Body of pancreas (tissue), 4 donors: Measurements from ENCODE around the gene UNC5A. TPM values are rescaled to one million over a fixed set of nuclear protein-coding genes. Genes with fewer than 3 reads are reported as not detected.

Source experiments
- ATAC-seq: fragments of 150-250 bp; one replicate; pipeline ENCODE4 v1.9.1; 2016
- DNase-seq, 4 donors: peaks; one replicate each; pipeline ENCODE4 v3.0.0-alpha.2; 2019
- H3K27ac ChIP-seq, 4 donors: fragments of 200-600 bp; sonication (generic); 1 replicate in 3 of 4; 2 replicates in 1 of 4; pipeline versions ENCODE4 v1.5.1 to v1.6.1; 2016 to 2019; ENCODE audit warnings: mild to moderate bottlenecking in 1 of 4, mixed read lengths in 1 of 4, moderate library complexity in 1 of 4
- H3K27me3 ChIP-seq, 2 donors: fragments of 200-600 bp; sonication (generic); one replicate each; pipeline ENCODE4 v1.6.0; 2016; ENCODE audit warnings: mild to moderate bottlenecking in 1 of 2
- H3K36me3 ChIP-seq, 2 donors: fragments of 200-600 bp; sonication (generic); replicated peaks in 1 of 2; 2 replicates each; pipeline ENCODE4 v1.5.1; 2016; ENCODE audit warnings: low read depth in 2 of 2; ENCODE audit not compliant: insufficient read depth in 1 of 2
- H3K4me1 ChIP-seq: fragments of 200-600 bp; sonication (generic); one replicate; pipeline ENCODE4 v1.6.0; 2016
- H3K4me3 ChIP-seq, 2 donors: fragments of 200-600 bp; sonication (generic); 1 replicate in 1 of 2; 2 replicates in 1 of 2; pipeline ENCODE4 v1.5.1; 2016 to 2019
- H3K9me3 ChIP-seq, 3 donors: fragments of 200-600 bp; sonication (generic); 1 replicate in 2 of 3; 2 replicates in 1 of 3; pipeline ENCODE4 v1.5.1; 2016
- CTCF ChIP-seq, 7 experiments: fragments of 450-650 bp in 4 of 7; fragments of 200-600 bp in 3 of 7; sonication (generic) in 3 of 7; IDR thresholded peaks; one replicate each; pipeline ENCODE4 v1.5.1; 2016 to 2019; ENCODE audit warnings: antibody characterized with exemption in 7 of 7
- POLR2A ChIP-seq, 3 donors: fragments of 450-650 bp; IDR thresholded peaks; one replicate each; pipeline ENCODE4 v1.6.1; 2016; ENCODE audit warnings: antibody characterized with exemption in 3 of 3, mild to moderate bottlenecking in 2 of 3
- WGBS, 2 donors: methylation state at CpG; one replicate each; pipeline ENCODE4 v1.1.5; 2017; 5-methylcytosine and 5-hydroxymethylcytosine counted together
- intact Hi-C: fragments of 100-400 bp; cut with DNase I; formaldehyde crosslinking; loops from one replicate; pipeline ENCODE4 v1.15.1; 2023
- total RNA-seq, 2 donors: library from RNA; depleted of rRNA; stranded (reverse); fragments of >200 nt; gene quantifications; one replicate each; pipeline ENCODE4 v1.1.0, GENCODE V29; 2016

UNC5A gene
- total RNA-seq, 2 donors from 2014 or later: 0.52 to 0.66 TPM

- intact Hi-C loops: no loop called here
- 70 to 71% methylated on average over 16 to 33 of the region's 33 CpGs for WGBS, 2 donors
- H3K36me3 ChIP-seq: no peaks in the 10 kb centered on the region
- ATAC-seq (no peak), DNase-seq (no peak)
- H3K4me3 ChIP-seq: no peak overlapping the region
- TF ChIP-seq CTCF (IDR thresholded peaks at IDR 0.05) (no peak), POLR2A (IDR thresholded peaks at IDR 0.05) (no peak)
- no peaks in the 10 kb centered on the region for H3K9me3 ChIP-seq
- H3K27me3 ChIP-seq: peaks cover 0 to 9% of the 10 kb centered on the region in 2 donors
- H3K4me1 ChIP-seq: no peaks in the 10 kb centered on the region
- H3K27ac ChIP-seq: no peak overlapping the region
These were observed 12.1 kb upstream of the UNC5A start for GRCh38 chr5:176798086-176798876.

- 75 to 84% methylated on average over 5 to 12 of the region's 12 CpGs for WGBS, 2 donors
- intact Hi-C loops: no loop called here
- ATAC-seq (no peak), DNase-seq (no peak)
- H3K4me1 ChIP-seq: no peaks in the 10 kb centered on the region
- no peaks in the 10 kb centered on the region for H3K9me3 ChIP-seq
- TF ChIP-seq CTCF (IDR thresholded peaks at IDR 0.05): no peak
- TF ChIP-seq POLR2A (IDR thresholded peaks at IDR 0.05): no peak
- peaks cover 0 to 9% of the 10 kb centered on the region in 2 donors for H3K27me3 ChIP-seq
- no peak overlapping the region for H3K4me3 ChIP-seq
- H3K27ac ChIP-seq: no peak overlapping the region
- H3K36me3 ChIP-seq: no peaks in the 10 kb centered on the region
These were observed 11.4 kb upstream of the UNC5A start for GRCh38 chr5:176798949-176799348.

- H3K9me3 ChIP-seq: no peaks in the 10 kb centered on the region
- no peaks in the 10 kb centered on the region for H3K4me1 ChIP-seq
- no peak overlapping the region for H3K27ac ChIP-seq
- WGBS, 2 donors: 69% methylated on average over 12 of the region's 12 CpGs
- no peak for DNase-seq
- TF ChIP-seq POLR2A (IDR thresholded peaks at IDR 0.05) (no peak), CTCF (IDR thresholded peaks at IDR 0.05) (no peak)
- intact Hi-C loops: no loop called here
- H3K27me3 ChIP-seq: peaks cover 0 to 9% of the 10 kb centered on the region in 2 donors
- ATAC-seq: no peak
- no peaks in the 10 kb centered on the region for H3K36me3 ChIP-seq
- H3K4me3 ChIP-seq: no peak overlapping the region
These were observed 10.9 kb upstream of the UNC5A start for GRCh38 chr5:176799488-176799887.

DNA sequence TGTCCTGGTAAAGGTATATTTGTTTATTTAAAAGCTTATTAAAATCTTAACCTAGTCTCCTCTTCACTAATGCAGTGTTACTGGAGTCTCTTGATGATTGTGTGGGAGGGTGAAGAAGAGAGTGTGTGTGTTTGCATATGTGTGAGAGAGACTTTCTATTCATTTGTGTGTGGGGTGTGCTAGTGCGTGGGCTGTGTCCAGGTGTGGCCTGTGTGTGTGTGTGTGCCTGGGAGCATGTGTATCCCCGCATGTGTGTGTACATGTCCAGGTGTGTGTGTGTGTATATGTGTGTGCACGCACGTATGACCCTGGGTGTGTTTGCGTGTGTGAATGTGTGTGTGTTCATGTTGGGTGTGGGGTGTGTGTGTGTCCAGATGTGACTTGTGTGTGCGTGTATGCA, 10.3 kb upstream of the UNC5A start:
- DNase-seq (no peak), ATAC-seq (no peak)
- H3K4me3 ChIP-seq: no peak overlapping the region
- TF ChIP-seq CTCF (IDR thresholded peaks at IDR 0.05): no peak
- TF ChIP-seq POLR2A (IDR thresholded peaks at IDR 0.05): no peak
- intact Hi-C loops: no loop called here
- H3K27me3 ChIP-seq: peaks cover 0 to 9% of the 10 kb centered on the region in 2 donors
- H3K36me3 ChIP-seq: no peaks in the 10 kb centered on the region
- no peak overlapping the region for H3K27ac ChIP-seq
- WGBS, 2 donors: 87 to 91% methylated on average over 6 of the region's 6 CpGs
- no peaks in the 10 kb centered on the region for H3K4me1 ChIP-seq
- H3K9me3 ChIP-seq: no peaks in the 10 kb centered on the region
